Heart right ventricle (tissue), 16 donors: ENCODE data around the gene ENOX1. TPM values are rescaled to one million over a fixed set of nuclear protein-coding genes. Genes with fewer than 3 reads are reported as not detected.
A peak's percentile ranks its signal among the peaks of the same experiment; 100 is the strongest.

Experiments
- ATAC-seq, 8 donors: fragments of 200-7000 bp; cut with Tn5 transposase; one replicate each; pipeline ENCODE4 v1.9.1; 2020; ENCODE audit warnings: mild to moderate bottlenecking in 8 of 8, moderate library complexity in 8 of 8, moderate number of reproducible peaks in 1 of 8
- DNase-seq, 2 donors: peaks; one replicate each; pipeline ENCODE4 v3.0.0-alpha.2; 2020
- H3K27ac ChIP-seq, 10 donors: fragments of 200-600 bp; sonication (generic) in 2 of 10; one replicate each; pipeline versions ENCODE4 v1.5.0 to v1.8.0; 2020 to 2022; ENCODE audit warnings: mild to moderate bottlenecking in 3 of 10
- H3K27me3 ChIP-seq, 7 donors: fragments of 200-600 bp; one replicate each; pipeline ENCODE4 v1.8.0; 2021 to 2022; ENCODE audit warnings: mild to moderate bottlenecking in 2 of 7
- H3K36me3 ChIP-seq, 9 donors: fragments of 200-600 bp; sonication (generic) in 1 of 9; one replicate each; pipeline versions ENCODE4 v1.5.0 to v1.8.0; 2020 to 2022; ENCODE audit warnings: mild to moderate bottlenecking in 2 of 9
- H3K4me1 ChIP-seq, 9 donors: fragments of 200-600 bp; sonication (generic) in 1 of 9; one replicate each; pipeline versions ENCODE4 v1.5.0 to v1.8.0; 2020 to 2022; ENCODE audit warnings: mild to moderate bottlenecking in 4 of 9
- H3K4me3 ChIP-seq, 10 donors: fragments of 200-600 bp; sonication (generic) in 2 of 10; one replicate each; pipeline versions ENCODE4 v1.5.0 to v1.8.0; 2020 to 2022; ENCODE audit warnings: mild to moderate bottlenecking in 7 of 10, moderate library complexity in 2 of 10
- H3K9me3 ChIP-seq, 11 donors: fragments of 200-600 bp in 10 of 11; sonication (generic) in 2 of 11; one replicate each; pipeline versions ENCODE4 v1.5.0 to v1.8.0; 2013 to 2022; ENCODE audit warnings: mild to moderate bottlenecking in 2 of 11, control low read depth in 1 of 11, moderate library complexity in 1 of 11
- WGBS, 2 donors: extraction: QIAGEN DNeasy Blood & Tissue Kit; methylation state at CpG; one replicate each; pipeline ENCODE4 v1.1.7; 2013; ENCODE audit warnings: inconsistent platforms in 1 of 2; 5-methylcytosine and 5-hydroxymethylcytosine counted together
- intact Hi-C, 10 donors: fragments of 100-400 bp; cut with DNase I; formaldehyde crosslinking; loops; one replicate each; pipeline versions ENCODE4 v1.11.1 to v1.14.2; 2022
- polyA plus RNA-seq, 2 donors: library from polyadenylated mRNA; stranded (reverse); fragments of 200-250 nt; gene quantifications; one replicate each; pipeline ENCODE4 v1.2.3, GENCODE V29; 2013
- total RNA-seq, 10 donors: library from RNA; stranded (reverse); fragmentation: NEBNext Ultra II Directional in 3 of 10; extraction: Animal tissue kit (Norgen Biotek cat#: 25700) in 3 of 10; gene quantifications; one replicate each; pipeline versions ENCODE4 v1.2.1 to v1.2.4, GENCODE V29; 2021 to 2023
- TF ChIP-seq, protein P1 (sequence below), 9 donors: fragments of 200-600 bp; sonication (generic) in 2 of 9; IDR thresholded peaks; one replicate each; pipeline versions ENCODE4 v1.5.0 to v1.8.0; 2021 to 2022; ENCODE audit warnings: antibody characterized with exemption in 9 of 9, mild to moderate bottlenecking in 5 of 9, moderate library complexity in 1 of 9
- donor health status: Arrhythmogenic right ventricular cardiomyopathy.
- donor health status: ischemic (EF 13 %, LVEDD 7.1; RV severe dilation, severe dysfunction).
- donor health status: healthy with polysubstance abuse.
- donor health status: DM: no; HTN: yes; CAD: no.
- donor health status: DM: no; HTN: no; CAD: no.
- donor health status: ischemic (EF 25% LVEDD 6.9; RV normal size, moderate dysfunction).
- donor health status: ischemic (EF 25% LVEDD 5.7; RV mildly dilated, moderate dysfunction).
- donor health status: healthy.
- donor health status: DM: yes; HTN: yes; CAD: no.
- donor health status: Ischemic cardiomyopathy.
- donor health status: ischemic (EF 35%, LVEDD 5.7; RV mildly dilated, moderate dysfunction).
- donor health status: nonischemic (EF 11% LVEDD 7.7; RV severe dilation, severe dysfunction).
- donor health status: DM: yes; HTN: yes; CAD: no.
- donor health status: PGD.
- donor health status: ischemic (EF 29% LVEDD 5.4; RV normal size, mild dysfunction).
- donor health status: nonischemic (EF 23%, LVEDD 6.1; RV moderate dilation, normal function).

ENOX1 gene
- total and polyA plus RNA-seq, 12 donors = 2.0 to 10.4 (median 7.1) TPM

- H3K27me3 ChIP-seq = no peaks in the 10 kb centered on the region
- H3K4me1 ChIP-seq = peaks cover 0 to 31% (median 20%) of the 10 kb centered on the region in 9 donors
- peak overlapping the region in 1 of 10 donors; percentile 5 for H3K27ac ChIP-seq
- TF ChIP-seq, protein P1, sequence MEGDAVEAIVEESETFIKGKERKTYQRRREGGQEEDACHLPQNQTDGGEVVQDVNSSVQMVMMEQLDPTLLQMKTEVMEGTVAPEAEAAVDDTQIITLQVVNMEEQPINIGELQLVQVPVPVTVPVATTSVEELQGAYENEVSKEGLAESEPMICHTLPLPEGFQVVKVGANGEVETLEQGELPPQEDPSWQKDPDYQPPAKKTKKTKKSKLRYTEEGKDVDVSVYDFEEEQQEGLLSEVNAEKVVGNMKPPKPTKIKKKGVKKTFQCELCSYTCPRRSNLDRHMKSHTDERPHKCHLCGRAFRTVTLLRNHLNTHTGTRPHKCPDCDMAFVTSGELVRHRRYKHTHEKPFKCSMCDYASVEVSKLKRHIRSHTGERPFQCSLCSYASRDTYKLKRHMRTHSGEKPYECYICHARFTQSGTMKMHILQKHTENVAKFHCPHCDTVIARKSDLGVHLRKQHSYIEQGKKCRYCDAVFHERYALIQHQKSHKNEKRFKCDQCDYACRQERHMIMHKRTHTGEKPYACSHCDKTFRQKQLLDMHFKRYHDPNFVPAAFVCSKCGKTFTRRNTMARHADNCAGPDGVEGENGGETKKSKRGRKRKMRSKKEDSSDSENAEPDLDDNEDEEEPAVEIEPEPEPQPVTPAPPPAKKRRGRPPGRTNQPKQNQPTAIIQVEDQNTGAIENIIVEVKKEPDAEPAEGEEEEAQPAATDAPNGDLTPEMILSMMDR (IDR thresholded peaks at IDR 0.05) = no peak
- no peak for DNase-seq
- no peak overlapping the region for H3K4me3 ChIP-seq
- H3K36me3 ChIP-seq = no peaks in the 10 kb centered on the region
- intact Hi-C loops = no loop called here
- no peaks in the 10 kb centered on the region for H3K9me3 ChIP-seq
- peak; percentile 30 to 76 (median 44) for ATAC-seq
- WGBS, 2 donors = 59 to 64% methylated on average over 7 of the region's 7 CpGs
Observed at GRCh38 chr13:43285933-43286597, 500.7 kb downstream of the ENOX1 start.

- intact Hi-C loops = no loop called here
- H3K4me3 ChIP-seq = no peak overlapping the region
- TF ChIP-seq, protein P1 (IDR thresholded peaks at IDR 0.05) = no peak
- H3K27me3 ChIP-seq = no peaks in the 10 kb centered on the region
- H3K9me3 ChIP-seq = no peaks in the 10 kb centered on the region
- DNase-seq (no peak), ATAC-seq (no peak)
- H3K36me3 ChIP-seq = no peaks in the 10 kb centered on the region
- peaks cover 0 to 21% (median 12%) of the 10 kb centered on the region in 9 donors for H3K4me1 ChIP-seq
- 76 to 79% methylated on average over 3 of the region's 3 CpGs for WGBS, 2 donors
- H3K27ac ChIP-seq = no peak overlapping the region
Observed at GRCh38 chr13:43284162-43284561, 502.6 kb downstream of the ENOX1 start.

DNA sequence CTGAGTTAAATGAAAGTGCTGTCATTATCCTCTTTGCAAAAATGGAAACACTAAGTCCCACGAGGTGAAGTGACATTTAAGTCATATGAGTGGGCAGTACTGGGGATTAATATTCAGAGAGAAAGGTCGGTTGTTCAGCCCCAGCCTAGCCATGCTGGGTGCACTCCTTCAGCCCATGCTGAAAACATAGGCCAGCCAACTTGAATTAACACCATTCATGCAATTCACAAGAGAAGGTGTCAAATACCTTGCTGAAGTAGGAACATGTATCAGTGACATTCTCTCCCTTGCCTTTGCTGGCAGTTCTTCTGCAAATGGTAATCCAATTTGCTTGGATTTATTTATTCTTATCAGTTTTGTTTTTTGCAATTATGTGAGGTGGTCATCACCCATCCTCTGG is 507.1 kb downstream of the ENOX1 start:
- Histone ChIP-seq H3K36me3 (no peaks in the 10 kb centered on the region), H3K4me1 (peaks cover 0 to 9% (median 0%) of the 10 kb centered on the region in 9 donors), H3K9me3 (no peaks in the 10 kb centered on the region), H3K4me3 (no peak overlapping the region), H3K27me3 (no peaks in the 10 kb centered on the region), H3K27ac (no peak overlapping the region)
- no peak for DNase-seq
- TF ChIP-seq, protein P1 (IDR thresholded peaks at IDR 0.05) = no peak
- intact Hi-C loops = loop anchor here in 1 of 10 donors (5.0 kb wide), 1 partner anchor 58 kb away; no protein-coding TSS in a partner anchor
- WGBS, 2 donors = 43 to 53% methylated on average over 2 of the region's 2 CpGs
- no peak for ATAC-seq

- H3K36me3 ChIP-seq = no peaks in the 10 kb centered on the region
- DNase-seq (no peak), ATAC-seq (no peak)
- no peaks in the 10 kb centered on the region for H3K9me3 ChIP-seq
- WGBS, 2 donors = 68 to 73% methylated on average over 1 of the region's 1 CpG
- intact Hi-C loops = loop anchor here in 1 of 10 donors (5.0 kb wide), 1 partner anchor 59 kb away; no protein-coding TSS in a partner anchor
- TF ChIP-seq, protein P1 (IDR thresholded peaks at IDR 0.05) = no peak
- H3K4me1 ChIP-seq = peaks cover 0 to 14% (median 0%) of the 10 kb centered on the region in 9 donors
- H3K27me3 ChIP-seq = no peaks in the 10 kb centered on the region
- H3K27ac ChIP-seq = no peak overlapping the region
- no peak overlapping the region for H3K4me3 ChIP-seq
Observed at GRCh38 chr13:43278127-43278526, 508.6 kb downstream of the ENOX1 start.
